Inferior parietal cortex (tissue), 1 donor: ENCODE data around the gene ASTN2.

Experiments
- DNase-seq: peaks from one replicate; pipeline ENCODE4 v3.0.0-alpha.2; 2016; ENCODE audit errors: extremely low spot score

Gene ASTN2

GRCh38 chr9:116673375-116673774 is 741.5 kb downstream of the ASTN2 start:
- no peak for DNase-seq

GRCh38 chr9:116671605-116672004 is 743.3 kb downstream of the ASTN2 start:
- DNase-seq, result no peak

- DNase-seq, result no peak
Measured at GRCh38 chr9:116668970-116669695, 745.7 kb downstream of the ASTN2 start.

- no peak for DNase-seq
Measured at GRCh38 chr9:116663581-116663980, 751.3 kb downstream of the ASTN2 start.

- DNase-seq, result no peak
Measured at GRCh38 chr9:116662646-116663310, 752.1 kb downstream of the ASTN2 start.

GRCh38 chr9:116661037-116661954 is 753.6 kb downstream of the ASTN2 start:
- DNase-seq, result peak; percentile 80

GRCh38 chr9:116658265-116658664 is 756.6 kb downstream of the ASTN2 start:
- no peak for DNase-seq

GRCh38 chr9:116656977-116657376 is 757.9 kb downstream of the ASTN2 start:
- no peak for DNase-seq

- DNase-seq, result no peak
Measured at GRCh38 chr9:116656501-116656971, 758.3 kb downstream of the ASTN2 start.

- DNase-seq, result no peak
Measured at GRCh38 chr9:116654059-116654355, 760.9 kb downstream of the ASTN2 start.

GRCh38 chr9:116653348-116654058 is 761.4 kb downstream of the ASTN2 start:
- DNase-seq, result no peak

- no peak for DNase-seq
Measured at GRCh38 chr9:116647515-116647809, 767.4 kb downstream of the ASTN2 start.

- DNase-seq, result peak; percentile 58
Measured at GRCh38 chr9:116646661-116647514, 768.0 kb downstream of the ASTN2 start.

- DNase-seq, result no peak
Measured at GRCh38 chr9:116644091-116644688, 770.7 kb downstream of the ASTN2 start.

- DNase-seq, result no peak
Measured at GRCh38 chr9:116643691-116644090, 771.2 kb downstream of the ASTN2 start.

- DNase-seq, result no peak
Measured at GRCh38 chr9:116641292-116642059, 773.4 kb downstream of the ASTN2 start.

GRCh38 chr9:116639251-116639741 is 775.6 kb downstream of the ASTN2 start:
- DNase-seq, result no peak

- no peak for DNase-seq
Measured at GRCh38 chr9:116635908-116636307, 778.9 kb downstream of the ASTN2 start.

- DNase-seq, result no peak
Measured at GRCh38 chr9:116632990-116633838, 781.6 kb downstream of the ASTN2 start.
